Loucy (cell line): ENCODE results near the gene GAS5.

Source experiments
- H2AFZ ChIP-seq: fragments of 200-600 bp; sonication (generic); 2 replicates; pipeline ENCODE4 v1.6.0; 2016; ENCODE audit warnings: antibody characterized with exemption, mild to moderate bottlenecking, low read length, moderate library complexity
- H3F3A ChIP-seq: fragments of 200-600 bp; 2 replicates; pipeline ENCODE4 v1.6.0; 2016; ENCODE audit warnings: antibody characterized with exemption, low read depth, mild to moderate bottlenecking
- H3K27me3 ChIP-seq: fragments of 200-600 bp; sonication (generic); 2 replicates; pipeline ENCODE4 v1.6.1; 2014; ENCODE audit warnings: low read length, mild to moderate bottlenecking; ENCODE audit not compliant: insufficient read depth, poor library complexity, severe bottlenecking
- H3K36me3 ChIP-seq: fragments of 200-600 bp; sonication (generic); 2 replicates; pipeline ENCODE4 v1.6.1; 2016; ENCODE audit warnings: low read length; ENCODE audit not compliant: insufficient read depth
- H3K4me1 ChIP-seq: fragments of 200-600 bp; sonication (generic); 2 replicates; pipeline ENCODE4 v1.5.1; 2014; ENCODE audit warnings: low read length, mild to moderate bottlenecking; ENCODE audit not compliant: insufficient read depth, poor library complexity, severe bottlenecking
- H3K4me2 ChIP-seq: fragments of 200-600 bp; sonication (generic); 2 replicates; pipeline ENCODE4 v1.6.0; 2014; ENCODE audit warnings: antibody characterized with exemption, low read length, low read depth, mild to moderate bottlenecking; ENCODE audit not compliant: poor library complexity, severe bottlenecking
- H3K4me3 ChIP-seq: fragments of 200-600 bp; sonication (generic); 2 replicates; pipeline ENCODE4 v1.5.1; 2014; ENCODE audit warnings: low read length, mild to moderate bottlenecking, mixed read lengths; ENCODE audit not compliant: poor library complexity, severe bottlenecking
- H3K79me2 ChIP-seq: fragments of 200-600 bp; sonication (generic); 2 replicates; pipeline ENCODE4 v1.6.1; 2014; ENCODE audit warnings: low read length; ENCODE audit not compliant: insufficient read depth
- H3K9ac ChIP-seq: fragments of 200-600 bp; sonication (generic); 2 replicates; pipeline ENCODE4 v1.6.0; 2014; ENCODE audit warnings: mild to moderate bottlenecking, low read depth, low read length, moderate library complexity; ENCODE audit not compliant: poor library complexity, severe bottlenecking
- H3K9me2 ChIP-seq: fragments of 200-600 bp; sonication (generic); replicated peaks from 2 replicates; pipeline ENCODE4 v1.6.1; 2016; ENCODE audit warnings: low read depth, low read length, mixed read lengths
- H3K9me3 ChIP-seq: fragments of 200-600 bp; sonication (generic); 2 replicates; pipeline ENCODE4 v1.6.1; 2014; ENCODE audit warnings: mild to moderate bottlenecking, antibody characterized with exemption, low read length, low read depth; ENCODE audit not compliant: insufficient read depth
- H4K20me1 ChIP-seq: fragments of 200-600 bp; sonication (generic); 2 replicates; pipeline ENCODE4 v1.6.0; 2014; ENCODE audit warnings: antibody characterized with exemption, low read length, mild to moderate bottlenecking; ENCODE audit not compliant: insufficient read depth, poor library complexity, severe bottlenecking
- EZH2phosphoT487 ChIP-seq: fragments of 200-600 bp; IDR thresholded peaks from 2 replicates; pipeline ENCODE4 v1.6.1; 2018; ENCODE audit warnings: antibody characterized with exemption, mild to moderate bottlenecking, moderate library complexity, borderline replicate concordance
- TF ChIP-seq, protein P1 (sequence below): fragments of 200-600 bp; sonication (generic); conservative IDR thresholded peaks from 2 replicates; pipeline ENCODE4 v1.5.1; 2014; ENCODE audit warnings: mild to moderate bottlenecking, antibody characterized with exemption, low read length

Gene GAS5

GRCh38 chr1:173894189-173894588, 26.4 kb upstream of the GAS5 start:
- Histone ChIP-seq H3K9me3 (no peaks in the 10 kb centered on the region), H3K4me2 (no peak overlapping the region), H3F3A (no peaks in the 10 kb centered on the region), H3K9me2 (no peaks in the 10 kb centered on the region), H3K9ac (no peak overlapping the region), H3K36me3 (no peaks in the 10 kb centered on the region), H3K27me3 (no peaks in the 10 kb centered on the region), H2AFZ (no peak overlapping the region), H3K79me2 (no peaks in the 10 kb centered on the region), H3K4me3 (no peak overlapping the region), H3K4me1 (no peaks in the 10 kb centered on the region), H4K20me1 (no peaks in the 10 kb centered on the region)
- TF ChIP-seq, protein P1, sequence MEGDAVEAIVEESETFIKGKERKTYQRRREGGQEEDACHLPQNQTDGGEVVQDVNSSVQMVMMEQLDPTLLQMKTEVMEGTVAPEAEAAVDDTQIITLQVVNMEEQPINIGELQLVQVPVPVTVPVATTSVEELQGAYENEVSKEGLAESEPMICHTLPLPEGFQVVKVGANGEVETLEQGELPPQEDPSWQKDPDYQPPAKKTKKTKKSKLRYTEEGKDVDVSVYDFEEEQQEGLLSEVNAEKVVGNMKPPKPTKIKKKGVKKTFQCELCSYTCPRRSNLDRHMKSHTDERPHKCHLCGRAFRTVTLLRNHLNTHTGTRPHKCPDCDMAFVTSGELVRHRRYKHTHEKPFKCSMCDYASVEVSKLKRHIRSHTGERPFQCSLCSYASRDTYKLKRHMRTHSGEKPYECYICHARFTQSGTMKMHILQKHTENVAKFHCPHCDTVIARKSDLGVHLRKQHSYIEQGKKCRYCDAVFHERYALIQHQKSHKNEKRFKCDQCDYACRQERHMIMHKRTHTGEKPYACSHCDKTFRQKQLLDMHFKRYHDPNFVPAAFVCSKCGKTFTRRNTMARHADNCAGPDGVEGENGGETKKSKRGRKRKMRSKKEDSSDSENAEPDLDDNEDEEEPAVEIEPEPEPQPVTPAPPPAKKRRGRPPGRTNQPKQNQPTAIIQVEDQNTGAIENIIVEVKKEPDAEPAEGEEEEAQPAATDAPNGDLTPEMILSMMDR = no peak
- no peak for TF ChIP-seq EZH2phosphoT487

DNA sequence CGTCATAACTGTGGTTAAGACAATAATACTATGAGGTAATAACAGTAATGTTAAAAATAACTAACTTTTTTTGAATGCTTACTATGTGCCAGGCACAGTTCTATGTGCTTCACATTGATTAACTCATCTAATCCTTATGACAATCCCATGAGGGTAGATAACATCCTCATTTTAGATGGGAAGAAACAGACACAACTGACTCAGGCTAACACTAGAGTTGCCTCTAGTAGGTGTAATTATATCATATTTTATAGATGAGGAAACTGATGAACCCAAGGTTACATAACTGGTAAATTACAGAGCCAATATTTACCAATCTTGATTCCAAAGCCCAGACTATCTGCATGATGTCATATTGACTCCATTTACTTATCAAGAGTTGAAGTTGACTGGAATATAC, 25.8 kb upstream of the GAS5 start:
- no peaks in the 10 kb centered on the region for H3K79me2 ChIP-seq
- H3K4me3 ChIP-seq = no peak overlapping the region
- H3K36me3 ChIP-seq = no peaks in the 10 kb centered on the region
- H3K4me2 ChIP-seq = no peak overlapping the region
- no peak overlapping the region for H3K9ac ChIP-seq
- no peak overlapping the region for H2AFZ ChIP-seq
- H3F3A ChIP-seq = no peaks in the 10 kb centered on the region
- no peaks in the 10 kb centered on the region for H4K20me1 ChIP-seq
- H3K9me3 ChIP-seq = no peaks in the 10 kb centered on the region
- no peaks in the 10 kb centered on the region for H3K27me3 ChIP-seq
- no peaks in the 10 kb centered on the region for H3K4me1 ChIP-seq
- TF ChIP-seq, protein P1 = no peak
- no peak for TF ChIP-seq EZH2phosphoT487
- H3K9me2 ChIP-seq = no peaks in the 10 kb centered on the region

DNA sequence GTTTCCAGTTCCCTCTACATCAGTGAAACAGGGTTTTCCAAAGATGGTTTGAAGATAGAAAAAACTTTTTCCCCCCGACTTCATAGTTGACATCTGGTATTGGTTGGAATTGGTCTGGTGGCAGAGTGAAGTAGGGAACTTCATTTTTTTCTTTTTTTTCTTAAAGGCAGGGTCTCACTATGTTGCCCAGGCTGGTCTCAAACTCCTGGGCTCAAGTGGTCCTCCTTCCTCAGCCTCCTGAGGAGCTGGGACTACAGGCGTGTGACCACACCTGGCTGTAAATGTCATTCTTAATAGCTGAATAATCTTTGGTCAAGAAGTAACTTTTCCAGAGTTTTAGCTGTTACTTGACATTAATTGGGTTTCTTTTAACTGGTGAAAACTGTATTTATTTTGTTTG, 22.1 kb upstream of the GAS5 start:
- Histone ChIP-seq H3K79me2 (no peaks in the 10 kb centered on the region), H3K27me3 (no peaks in the 10 kb centered on the region), H3F3A (no peaks in the 10 kb centered on the region), H3K4me2 (no peak overlapping the region), H2AFZ (no peak overlapping the region), H4K20me1 (no peaks in the 10 kb centered on the region), H3K9ac (no peak overlapping the region), H3K36me3 (peaks cover 12% of the 10 kb centered on the region; the same call in 1 of the 2 replicates), H3K4me1 (peaks cover 16% of the 10 kb centered on the region), H3K9me2 (no peaks in the 10 kb centered on the region), H3K4me3 (no peak overlapping the region), H3K9me3 (no peaks in the 10 kb centered on the region)
- no peak for TF ChIP-seq EZH2phosphoT487
- TF ChIP-seq, protein P1 = no peak
